Transverse colon (tissue), 3 donors: Measurements from ENCODE around the gene OR6J1.

ENCODE experiments used
- EP300 ChIP-seq: sonication (generic); formaldehyde crosslinking; IDR thresholded peaks from one replicate; pipeline ENCODE4 v1.6.1; 2017; ENCODE audit warnings: antibody characterized with exemption, low read depth
- POLR2A ChIP-seq: fragments of 450-650 bp; IDR thresholded peaks from one replicate; pipeline ENCODE4 v1.6.1; 2016; ENCODE audit warnings: antibody characterized with exemption, mild to moderate bottlenecking, moderate library complexity
- TF ChIP-seq, protein P1 (sequence below), 5 experiments: fragments of 200-600 bp in 3 of 5; fragments of 450-650 bp in 2 of 5; sonication (generic) in 3 of 5; IDR thresholded peaks; 1 replicate in 2 of 5; 2 replicates in 3 of 5; pipeline ENCODE4 v1.5.1; 2016 to 2017; ENCODE audit warnings: antibody characterized with exemption in 5 of 5, inconsistent platforms in 3 of 5, mild to moderate bottlenecking in 2 of 5, moderate library complexity in 1 of 5

DNA sequence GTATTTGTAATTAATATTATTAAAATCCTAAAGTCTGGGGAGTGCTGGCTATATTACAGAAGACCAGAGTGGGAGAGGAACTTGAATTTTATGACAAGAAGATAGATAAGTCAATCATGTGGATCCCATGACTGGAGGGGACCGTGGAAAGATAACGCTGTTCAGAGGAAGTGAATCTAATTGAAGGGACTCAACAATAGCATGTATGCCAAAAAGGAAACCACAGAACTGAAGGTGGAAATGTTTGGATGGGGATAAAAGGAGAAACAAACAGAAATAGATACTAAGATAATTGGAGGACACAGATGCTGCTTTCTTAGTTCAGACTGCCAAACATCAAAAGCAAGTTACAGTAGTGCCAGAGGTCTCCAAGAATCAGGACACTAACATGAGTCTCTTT is 21.1 kb downstream of the OR6J1 start:
- TF ChIP-seq EP300 (no peak), POLR2A (no peak)
- TF ChIP-seq, protein P1, sequence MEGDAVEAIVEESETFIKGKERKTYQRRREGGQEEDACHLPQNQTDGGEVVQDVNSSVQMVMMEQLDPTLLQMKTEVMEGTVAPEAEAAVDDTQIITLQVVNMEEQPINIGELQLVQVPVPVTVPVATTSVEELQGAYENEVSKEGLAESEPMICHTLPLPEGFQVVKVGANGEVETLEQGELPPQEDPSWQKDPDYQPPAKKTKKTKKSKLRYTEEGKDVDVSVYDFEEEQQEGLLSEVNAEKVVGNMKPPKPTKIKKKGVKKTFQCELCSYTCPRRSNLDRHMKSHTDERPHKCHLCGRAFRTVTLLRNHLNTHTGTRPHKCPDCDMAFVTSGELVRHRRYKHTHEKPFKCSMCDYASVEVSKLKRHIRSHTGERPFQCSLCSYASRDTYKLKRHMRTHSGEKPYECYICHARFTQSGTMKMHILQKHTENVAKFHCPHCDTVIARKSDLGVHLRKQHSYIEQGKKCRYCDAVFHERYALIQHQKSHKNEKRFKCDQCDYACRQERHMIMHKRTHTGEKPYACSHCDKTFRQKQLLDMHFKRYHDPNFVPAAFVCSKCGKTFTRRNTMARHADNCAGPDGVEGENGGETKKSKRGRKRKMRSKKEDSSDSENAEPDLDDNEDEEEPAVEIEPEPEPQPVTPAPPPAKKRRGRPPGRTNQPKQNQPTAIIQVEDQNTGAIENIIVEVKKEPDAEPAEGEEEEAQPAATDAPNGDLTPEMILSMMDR (IDR thresholded peaks at IDR 0.05): no peak
